Tibial nerve (tissue), 4 donors: ENCODE data around the gene AGBL1. TPM values are rescaled to one million over a fixed set of nuclear protein-coding genes. Genes with fewer than 3 reads are reported as not detected.

Source experiments
- DNase-seq, 2 donors: peaks; one replicate each; pipeline ENCODE4 v3.0.0-alpha.2; 2019; ENCODE audit warnings: low spot score in 2 of 2
- H3K27ac ChIP-seq, 4 donors: fragments of 200-600 bp; sonication (generic) in 3 of 4; one replicate each; pipeline ENCODE4 v1.5.1; 2017 to 2019; ENCODE audit warnings: mild to moderate bottlenecking in 1 of 4
- H3K27me3 ChIP-seq, 2 donors: fragments of 200-600 bp; sonication (generic) in 1 of 2; one replicate each; pipeline versions ENCODE4 v1.5.1 to v1.6.0; 2017 to 2019
- H3K36me3 ChIP-seq, 3 donors: fragments of 200-600 bp; sonication (generic); one replicate each; pipeline ENCODE4 v1.5.1; 2018 to 2019
- H3K4me1 ChIP-seq, 4 donors: fragments of 200-600 bp; sonication (generic) in 3 of 4; one replicate each; pipeline ENCODE4 v1.5.1; 2017 to 2019
- H3K4me3 ChIP-seq, 4 donors: fragments of 200-600 bp; sonication (generic) in 3 of 4; one replicate each; pipeline ENCODE4 v1.5.1; 2017 to 2019; ENCODE audit warnings: mild to moderate bottlenecking in 1 of 4, moderate library complexity in 1 of 4
- H3K9me3 ChIP-seq, 4 donors: fragments of 200-600 bp; sonication (generic) in 3 of 4; one replicate each; pipeline ENCODE4 v1.5.1; 2017 to 2019
- CTCF ChIP-seq, 5 experiments: fragments of 200-600 bp in 3 of 5; fragments of 450-650 bp in 2 of 5; sonication (generic) in 3 of 5; IDR thresholded peaks; one replicate each; pipeline ENCODE4 v1.5.1; 2016 to 2019; ENCODE audit warnings: antibody characterized with exemption in 5 of 5, mild to moderate bottlenecking in 3 of 5, moderate library complexity in 2 of 5
- EP300 ChIP-seq, 2 donors: sonication (generic); formaldehyde crosslinking; IDR thresholded peaks; one replicate each; pipeline ENCODE4 v1.6.1; 2017; ENCODE audit warnings: antibody characterized with exemption in 2 of 2, mild to moderate bottlenecking in 1 of 2
- POLR2A ChIP-seq, 2 donors: fragments of 450-650 bp; IDR thresholded peaks; one replicate each; pipeline ENCODE4 v1.6.1; 2017; ENCODE audit warnings: antibody characterized with exemption in 2 of 2, mild to moderate bottlenecking in 2 of 2, moderate library complexity in 2 of 2
- WGBS, 2 donors: methylation state at CpG; one replicate each; pipeline ENCODE4 v1.1.5; 2018; 5-methylcytosine and 5-hydroxymethylcytosine counted together
- total RNA-seq, 4 donors: library from RNA; depleted of rRNA; stranded (reverse); fragments of >200 nt; gene quantifications; one replicate each; pipeline ENCODE4 v1.1.0, GENCODE V29; 2016

AGBL1 gene
- total RNA-seq, 4 donors from 2014 or later = under 0.01 to 1.2 (median 0.21) TPM; not detected in 1

GRCh38 chr15:86647810-86648440, 568.3 kb downstream of the AGBL1 start:
- Histone ChIP-seq H3K4me1 (no peaks in the 10 kb centered on the region), H3K9me3 (no peaks in the 10 kb centered on the region), H3K27ac (no peak overlapping the region), H3K4me3 (no peak overlapping the region), H3K36me3 (no peaks in the 10 kb centered on the region), H3K27me3 (no peaks in the 10 kb centered on the region)
- TF ChIP-seq EP300 (IDR thresholded peaks at IDR 0.05) = no peak
- TF ChIP-seq CTCF (IDR thresholded peaks at IDR 0.05) = no peak
- TF ChIP-seq POLR2A (IDR thresholded peaks at IDR 0.05) = no peak
- no peak for DNase-seq
- 92 to 97% methylated on average over 2 of the region's 2 CpGs for WGBS, 2 donors

- H3K9me3 ChIP-seq = no peaks in the 10 kb centered on the region
- no peak overlapping the region for H3K4me3 ChIP-seq
- no peak overlapping the region for H3K27ac ChIP-seq
- TF ChIP-seq POLR2A (IDR thresholded peaks at IDR 0.05) = no peak
- no peak for TF ChIP-seq EP300 (IDR thresholded peaks at IDR 0.05)
- no peak for TF ChIP-seq CTCF (IDR thresholded peaks at IDR 0.05)
- no peak for DNase-seq
- no peaks in the 10 kb centered on the region for H3K36me3 ChIP-seq
- H3K4me1 ChIP-seq = no peaks in the 10 kb centered on the region
- no peaks in the 10 kb centered on the region for H3K27me3 ChIP-seq
Measured at GRCh38 chr15:86649277-86649676, 569.6 kb downstream of the AGBL1 start.

GRCh38 chr15:86650094-86650493, 570.4 kb downstream of the AGBL1 start:
- H3K4me1 ChIP-seq = no peaks in the 10 kb centered on the region
- 59 to 62% methylated on average over 1 of the region's 1 CpG for WGBS, 2 donors
- TF ChIP-seq CTCF (IDR thresholded peaks at IDR 0.05) = no peak
- TF ChIP-seq POLR2A (IDR thresholded peaks at IDR 0.05) = no peak
- TF ChIP-seq EP300 (IDR thresholded peaks at IDR 0.05) = no peak
- H3K27ac ChIP-seq = no peak overlapping the region
- DNase-seq = no peak
- H3K4me3 ChIP-seq = no peak overlapping the region
- H3K27me3 ChIP-seq = no peaks in the 10 kb centered on the region
- no peaks in the 10 kb centered on the region for H3K9me3 ChIP-seq
- H3K36me3 ChIP-seq = no peaks in the 10 kb centered on the region

GRCh38 chr15:86653344-86654197, 573.9 kb downstream of the AGBL1 start:
- no peaks in the 10 kb centered on the region for H3K27me3 ChIP-seq
- WGBS, 2 donors = 78 to 80% methylated on average over 6 of the region's 6 CpGs
- H3K4me1 ChIP-seq = no peaks in the 10 kb centered on the region
- no peaks in the 10 kb centered on the region for H3K9me3 ChIP-seq
- TF ChIP-seq POLR2A (IDR thresholded peaks at IDR 0.05) = no peak
- no peak for TF ChIP-seq EP300 (IDR thresholded peaks at IDR 0.05)
- TF ChIP-seq CTCF (IDR thresholded peaks at IDR 0.05) = no peak
- no peaks in the 10 kb centered on the region for H3K36me3 ChIP-seq
- no peak overlapping the region for H3K4me3 ChIP-seq
- DNase-seq = no peak
- H3K27ac ChIP-seq = peak overlapping the region in 1 of 4 donors; percentile 5

- H3K4me3 ChIP-seq = no peak overlapping the region
- WGBS, 2 donors = 81 to 89% methylated on average over 3 of the region's 3 CpGs
- DNase-seq = no peak
- H3K27ac ChIP-seq = no peak overlapping the region
- H3K36me3 ChIP-seq = no peaks in the 10 kb centered on the region
- no peaks in the 10 kb centered on the region for H3K9me3 ChIP-seq
- TF ChIP-seq POLR2A (IDR thresholded peaks at IDR 0.05) (no peak), EP300 (IDR thresholded peaks at IDR 0.05) (no peak)
- H3K4me1 ChIP-seq = no peaks in the 10 kb centered on the region
- H3K27me3 ChIP-seq = no peaks in the 10 kb centered on the region
Measured at GRCh38 chr15:86654501-86654900, 574.8 kb downstream of the AGBL1 start.
